ENCODE results near the gene ZNF273. TPM values are rescaled to one million over a fixed set of nuclear protein-coding genes. Genes with fewer than 3 reads are reported as not detected.
"Not testable (repeated sequence)": the region's sequence is repeated elsewhere in the genome, so short reads cannot be mapped to it uniquely, and the experiment has no call there.

The ZNF273 gene
- polyA plus RNA-seq, 6 donors from 2014 or later = 10.0 to 18.0 (median 12.6) TPM

DNA sequence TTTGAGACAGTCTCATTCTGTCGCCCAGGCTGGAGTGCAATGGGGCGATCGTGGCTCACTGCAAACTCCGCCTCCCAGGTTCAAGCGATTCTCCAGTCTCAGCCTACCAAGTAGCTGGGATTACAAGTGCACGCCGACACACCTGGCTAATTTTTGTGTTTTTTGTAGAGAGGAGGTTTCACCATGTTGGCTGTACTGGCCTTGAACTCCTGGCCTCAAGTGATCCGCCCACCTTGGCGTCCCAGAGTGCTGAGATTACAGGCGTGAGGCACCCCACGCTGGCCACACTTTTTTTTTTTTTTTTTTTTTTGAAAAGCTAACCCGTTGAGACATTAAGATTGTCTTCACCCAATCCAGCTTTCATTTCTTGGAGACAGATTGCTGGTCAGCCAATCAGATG, 2.1 kb downstream of the ZNF273 start:
- peaks cover 36 to 71% (median 63%) of the 10 kb centered on the region in 3 donors for H3K4me1 Mint-ChIP-seq
- no peaks in the 10 kb centered on the region for H3K36me3 Mint-ChIP-seq
- no peaks in the 10 kb centered on the region for H3K9me3 Mint-ChIP-seq
- peak overlapping the region in 1 of 6 donors; percentile 11 for H3K27ac Mint-ChIP-seq
- ATAC-seq (ENCODE audit: low read depth in 2 of 2) (no peak), DNase-seq (no peak)
- H3K27me3 Mint-ChIP-seq = peaks cover 0 to 3% (median 0%) of the 10 kb centered on the region in 3 donors
- peak overlapping the region in 6 of 8 donors; percentile 20 to 100 (median 82) for H3K4me3 Mint-ChIP-seq

DNA sequence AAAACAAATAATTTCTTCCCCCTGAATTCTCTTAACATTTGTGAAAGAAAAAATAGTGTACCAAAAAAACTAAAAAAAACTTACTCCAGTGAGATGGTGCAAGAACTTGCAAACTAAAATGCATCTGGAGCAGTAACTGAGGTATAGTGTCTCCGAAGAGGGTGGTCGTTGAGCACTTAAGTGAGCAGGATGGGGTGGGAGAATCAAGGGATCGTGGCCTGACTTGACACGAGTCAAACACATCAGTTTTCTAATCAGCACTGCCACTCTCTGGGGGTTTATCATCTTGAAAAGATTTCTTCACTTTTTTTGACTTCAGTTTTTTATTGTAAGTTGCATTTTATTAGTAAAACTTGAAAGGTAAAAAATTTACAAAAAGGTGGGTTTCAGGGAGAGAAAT, 2.5 kb downstream of the ZNF273 start:
- Mint-ChIP-seq H3K4me3 (peak overlapping the region in 5 of 8 donors; percentile 20 to 100 (median 69)), H3K27me3 (peaks cover 0 to 3% (median 0%) of the 10 kb centered on the region in 3 donors), H3K27ac (peak overlapping the region in 2 of 6 donors; percentile 11 to 36), H3K36me3 (no peaks in the 10 kb centered on the region), H3K9me3 (no peaks in the 10 kb centered on the region), H3K4me1 (peaks cover 36 to 72% (median 65%) of the 10 kb centered on the region in 3 donors)
- no peak for ATAC-seq (ENCODE audit: low read depth in 2 of 2)
- no peak for DNase-seq

DNA sequence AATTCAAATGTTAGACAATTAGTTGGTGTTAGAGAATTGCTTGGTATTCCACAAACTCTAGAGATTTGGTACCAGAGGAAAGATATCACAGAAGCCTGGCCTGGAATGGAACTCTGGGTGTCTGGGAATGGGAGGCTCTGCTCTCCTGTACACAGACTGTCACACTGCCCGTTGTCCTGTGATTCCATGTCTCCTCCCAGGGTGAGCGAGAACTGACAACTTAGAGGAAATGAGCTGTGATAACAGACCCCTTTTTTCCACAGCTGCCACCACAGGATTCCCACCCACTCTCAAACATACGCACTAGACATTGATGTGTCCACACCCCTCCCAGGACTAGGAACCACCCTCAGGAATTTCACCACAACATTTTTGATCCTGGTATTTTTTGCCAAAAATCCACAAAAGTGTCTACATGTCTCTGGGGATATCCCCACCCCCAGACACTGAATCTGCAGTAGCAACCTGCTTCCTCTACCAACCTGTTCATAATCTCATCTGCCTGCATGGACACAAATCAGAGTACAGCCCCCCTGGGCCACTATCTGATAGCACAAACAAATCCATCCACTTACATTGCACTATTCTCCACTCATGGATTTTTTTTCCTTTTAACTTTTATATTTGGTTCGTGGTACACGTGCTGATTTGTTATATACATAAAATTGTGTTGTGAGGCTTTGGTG, 4.7 kb downstream of the ZNF273 start:
- H3K27ac Mint-ChIP-seq = peak overlapping the region in 3 of 6 donors; percentile 3 to 86 (median 40)
- peak overlapping the region in 4 of 8 donors; percentile 3 to 50 (median 17) for H3K4me3 Mint-ChIP-seq
- peaks cover 38 to 80% (median 66%) of the 10 kb centered on the region in 3 donors for H3K4me1 Mint-ChIP-seq
- ATAC-seq (ENCODE audit: low read depth in 2 of 2) = no peak
- peaks cover 0 to 9% (median 0%) of the 10 kb centered on the region in 7 donors for H3K9me3 Mint-ChIP-seq
- DNase-seq = no peak
- H3K27me3 Mint-ChIP-seq = no peaks in the 10 kb centered on the region
- peaks cover 0 to 5% of the 10 kb centered on the region in 2 donors for H3K36me3 Mint-ChIP-seq

DNA sequence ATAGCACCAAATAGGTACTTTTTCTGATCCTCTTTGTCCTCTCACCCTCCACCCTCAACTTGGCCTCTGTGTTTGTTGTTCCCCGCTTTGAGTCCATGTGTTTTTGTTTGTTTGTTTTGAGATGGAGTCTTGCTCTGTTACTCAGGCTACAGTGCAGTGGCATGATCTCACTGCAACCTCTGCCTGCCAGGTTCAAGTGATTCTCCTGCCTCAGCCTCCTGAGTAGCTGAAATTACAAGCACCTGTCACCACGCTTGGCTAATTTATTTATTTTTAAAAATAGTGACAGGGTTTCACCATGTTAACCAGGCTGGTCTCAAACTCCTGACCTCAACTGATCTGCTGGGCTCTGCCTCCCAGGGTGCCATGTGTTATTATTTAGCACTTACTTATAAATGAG, 5.3 kb downstream of the ZNF273 start:
- Mint-ChIP-seq H3K4me1 (peaks cover 34 to 74% (median 65%) of the 10 kb centered on the region in 3 donors), H3K36me3 (peaks cover 0 to 8% of the 10 kb centered on the region in 2 donors), H3K27ac (peak overlapping the region in 2 of 6 donors; percentile 9 to 86)

DNA sequence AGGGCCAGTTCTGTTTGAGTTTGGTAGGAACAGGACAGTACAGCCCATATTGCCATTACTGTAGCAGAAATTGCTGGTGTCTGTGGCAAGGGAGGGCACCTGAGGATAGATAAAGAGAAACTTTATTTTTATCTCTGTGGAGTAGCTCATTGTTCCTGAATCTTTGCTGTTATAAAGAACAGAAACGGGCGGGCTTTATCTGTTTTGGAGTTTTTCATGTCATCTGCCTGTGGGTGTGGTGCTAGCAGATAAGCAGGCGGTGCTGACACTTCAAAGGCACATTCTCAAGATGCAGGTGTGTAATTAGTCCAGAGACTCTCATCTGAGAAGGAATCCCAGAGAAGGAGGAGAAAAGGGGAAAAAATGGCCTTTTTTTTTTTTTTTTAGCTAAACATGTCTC, 11.5 kb downstream of the ZNF273 start:
- Mint-ChIP-seq H3K9me3 (peaks cover 4 to 25% (median 8%) of the 10 kb centered on the region in 7 donors), H3K27me3 (no peaks in the 10 kb centered on the region), H3K27ac (no peak overlapping the region), H3K4me1 (peaks cover 5 to 34% (median 21%) of the 10 kb centered on the region in 3 donors), H3K4me3 (no peak overlapping the region), H3K36me3 (peaks cover 12 to 37% of the 10 kb centered on the region in 2 donors)
- ATAC-seq (ENCODE audit: low read depth in 2 of 2) (no peak), DNase-seq (no peak)

More for the DNA sequence above, 5.3 kb downstream of the ZNF273 start:
- H3K4me3 Mint-ChIP-seq = peak overlapping the region in 4 of 8 donors; percentile 3 to 50 (median 24)
- H3K9me3 Mint-ChIP-seq = peaks cover 0 to 9% (median 0%) of the 10 kb centered on the region in 7 donors
- no peak for DNase-seq
- no peak for ATAC-seq (ENCODE audit: low read depth in 2 of 2)
- H3K27me3 Mint-ChIP-seq = no peaks in the 10 kb centered on the region

DNA sequence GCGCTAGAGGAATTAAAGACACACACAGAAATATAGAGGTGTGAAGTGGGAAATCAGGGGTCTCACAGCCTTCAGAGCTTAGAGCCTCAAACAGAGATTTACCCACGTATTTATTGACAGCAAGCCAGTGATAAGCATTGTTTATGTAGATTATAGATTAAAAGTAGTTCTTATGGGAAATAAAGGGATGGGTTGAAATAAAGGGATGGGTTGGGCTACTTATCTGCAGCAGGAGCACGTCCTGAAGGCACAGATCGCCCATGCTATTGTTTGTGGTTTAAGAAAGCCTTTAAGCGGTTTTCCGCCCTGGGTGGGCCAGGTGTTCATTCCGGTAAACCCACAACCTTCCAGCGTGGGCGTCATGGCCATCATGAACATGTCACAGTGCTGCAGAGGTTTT, 12.2 kb downstream of the ZNF273 start:
- Mint-ChIP-seq H3K4me1 (peaks cover 5 to 31% (median 19%) of the 10 kb centered on the region in 3 donors), H3K27ac (peak overlapping the region in 1 of 6 donors; percentile 60), H3K9me3 (peaks cover 4 to 30% (median 13%) of the 10 kb centered on the region in 7 donors), H3K36me3 (peaks cover 20 to 43% of the 10 kb centered on the region in 2 donors), H3K4me3 (peak overlapping the region in 1 of 8 donors; percentile 58)
- ATAC-seq (ENCODE audit: low read depth in 2 of 2); H3K27me3 Mint-ChIP-seq; DNase-seq: not testable (repeated sequence)

DNA sequence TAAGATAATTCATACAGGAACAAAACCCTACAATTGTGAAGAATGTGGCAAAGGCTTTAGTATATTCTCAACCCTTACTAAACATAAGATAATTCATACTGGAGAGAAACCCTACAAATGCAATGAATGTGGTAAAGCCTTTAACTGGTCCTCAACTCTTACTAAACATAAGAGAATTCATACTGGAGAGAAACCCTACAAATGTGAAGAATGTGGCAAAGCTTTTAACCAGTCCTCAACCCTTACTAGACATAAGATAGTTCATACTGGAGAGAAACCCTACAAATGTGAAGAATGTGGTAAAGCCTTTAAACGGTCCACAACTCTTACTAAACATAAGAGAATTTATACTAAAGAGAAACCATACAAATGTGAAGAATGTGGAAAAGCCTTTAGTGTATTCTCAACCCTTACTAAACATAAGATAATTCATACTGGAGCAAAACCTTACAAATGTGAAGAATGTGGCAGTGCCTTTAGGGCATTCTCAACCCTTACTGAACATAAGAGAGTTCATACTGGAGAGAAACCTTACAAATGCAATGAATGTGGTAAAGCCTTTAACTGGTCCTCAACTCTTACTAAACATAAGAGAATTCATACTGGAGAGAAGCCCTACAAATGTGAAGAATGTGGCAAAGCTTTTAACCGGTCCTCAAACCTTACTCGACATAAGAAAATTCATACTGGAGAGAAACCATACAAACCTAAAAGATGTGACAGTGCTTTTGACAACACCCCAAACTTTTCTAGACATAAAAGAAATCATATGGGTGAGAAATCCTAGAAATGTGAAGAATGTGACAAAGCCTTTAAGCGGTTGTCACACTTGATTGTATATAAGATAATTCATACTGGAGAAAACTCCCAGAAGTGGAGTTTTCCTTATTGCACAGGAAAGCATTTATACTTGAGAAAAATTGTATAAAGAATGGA, 25.4 kb downstream of the ZNF273 start:
- not testable (repeated sequence) for H3K4me1 Mint-ChIP-seq; H3K27ac Mint-ChIP-seq; H3K27me3 Mint-ChIP-seq; ATAC-seq (ENCODE audit: low read depth in 2 of 2); DNase-seq; H3K4me3 Mint-ChIP-seq
- Mint-ChIP-seq H3K36me3 (peaks cover 43 to 56% of the 10 kb centered on the region in 2 donors), H3K9me3 (peaks cover 0 to 79% (median 60%) of the 10 kb centered on the region in 7 donors)

DNA sequence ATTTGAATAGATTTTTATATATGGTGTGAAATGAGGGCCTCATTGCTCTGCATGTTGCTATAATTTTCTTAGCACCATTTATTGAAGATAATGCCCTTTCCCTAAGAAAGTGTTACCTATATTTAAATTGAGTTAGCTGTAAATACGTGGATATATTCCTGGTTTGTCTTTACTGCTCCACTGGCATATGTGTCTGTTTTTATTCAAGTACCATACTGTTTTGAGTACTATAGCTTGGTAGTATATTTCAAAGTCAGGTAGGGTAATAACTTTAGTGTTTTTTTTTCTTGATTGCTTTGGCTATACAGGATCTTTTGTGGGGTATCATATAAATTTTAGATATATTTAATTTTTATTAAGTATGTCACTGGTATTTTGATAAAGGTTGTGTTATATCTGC, 31.4 kb downstream of the ZNF273 start:
- H3K4me3 Mint-ChIP-seq = no peak overlapping the region
- H3K27me3 Mint-ChIP-seq = no peaks in the 10 kb centered on the region
- DNase-seq = no peak
- no peak for ATAC-seq (ENCODE audit: low read depth in 2 of 2)
- peaks cover 2 to 35% (median 20%) of the 10 kb centered on the region in 7 donors for H3K9me3 Mint-ChIP-seq
- peaks cover 0 to 4% of the 10 kb centered on the region in 2 donors for H3K36me3 Mint-ChIP-seq
- no peaks in the 10 kb centered on the region for H3K4me1 Mint-ChIP-seq
- H3K27ac Mint-ChIP-seq = no peak overlapping the region

DNA sequence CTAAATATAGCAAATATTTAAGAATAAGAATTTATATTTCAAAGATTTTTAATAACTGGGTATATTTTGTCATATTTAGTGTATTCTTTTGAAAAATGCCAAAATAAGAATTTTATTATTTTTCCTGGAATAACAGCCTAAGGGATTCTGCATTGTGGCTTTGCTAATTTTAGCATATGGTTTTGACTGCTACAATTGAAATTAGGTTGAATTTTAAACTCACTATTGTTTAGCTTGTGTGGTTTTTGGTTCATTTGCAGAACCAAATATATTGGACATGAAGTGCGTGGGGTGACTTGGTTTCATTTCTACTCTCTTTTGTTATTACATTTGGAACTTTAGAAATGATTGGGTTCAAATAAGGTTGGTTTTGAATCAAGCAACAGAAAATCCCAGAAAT, 35.5 kb downstream of the ZNF273 start:
- peaks cover 2 to 14% (median 10%) of the 10 kb centered on the region in 7 donors for H3K9me3 Mint-ChIP-seq
- H3K36me3 Mint-ChIP-seq = no peaks in the 10 kb centered on the region
- no peaks in the 10 kb centered on the region for H3K4me1 Mint-ChIP-seq
- H3K27ac Mint-ChIP-seq = no peak overlapping the region
- peaks cover 0 to 7% (median 0%) of the 10 kb centered on the region in 3 donors for H3K27me3 Mint-ChIP-seq
- DNase-seq = no peak
- H3K4me3 Mint-ChIP-seq = no peak overlapping the region
- no peak for ATAC-seq (ENCODE audit: low read depth in 2 of 2)

DNA sequence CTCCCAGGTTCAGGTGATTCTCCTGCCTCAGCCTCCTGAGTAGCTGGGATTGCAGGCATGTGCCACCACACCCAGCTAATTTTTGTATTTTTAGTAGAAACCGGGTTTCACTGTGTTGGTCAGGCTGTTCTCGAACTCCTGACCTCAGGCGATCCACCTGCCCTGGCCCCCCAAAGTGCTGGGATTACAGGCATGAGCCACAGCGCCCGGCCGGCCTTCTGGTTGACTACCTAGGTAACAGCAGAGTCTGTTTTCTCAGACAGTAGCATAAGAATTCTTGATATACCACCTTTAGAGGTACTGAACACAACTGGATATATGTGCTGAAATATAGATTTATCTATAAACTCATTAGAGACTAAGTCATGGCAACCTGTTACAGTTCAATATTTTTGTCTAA, 36.9 kb downstream of the ZNF273 start:
- H3K9me3 Mint-ChIP-seq = peaks cover 2 to 13% (median 3%) of the 10 kb centered on the region in 7 donors
- not testable (repeated sequence) for H3K4me3 Mint-ChIP-seq; H3K27ac Mint-ChIP-seq; DNase-seq; H3K4me1 Mint-ChIP-seq; H3K36me3 Mint-ChIP-seq; ATAC-seq (ENCODE audit: low read depth in 2 of 2)
- H3K27me3 Mint-ChIP-seq = peaks cover 0 to 20% (median 13%) of the 10 kb centered on the region in 3 donors

DNA sequence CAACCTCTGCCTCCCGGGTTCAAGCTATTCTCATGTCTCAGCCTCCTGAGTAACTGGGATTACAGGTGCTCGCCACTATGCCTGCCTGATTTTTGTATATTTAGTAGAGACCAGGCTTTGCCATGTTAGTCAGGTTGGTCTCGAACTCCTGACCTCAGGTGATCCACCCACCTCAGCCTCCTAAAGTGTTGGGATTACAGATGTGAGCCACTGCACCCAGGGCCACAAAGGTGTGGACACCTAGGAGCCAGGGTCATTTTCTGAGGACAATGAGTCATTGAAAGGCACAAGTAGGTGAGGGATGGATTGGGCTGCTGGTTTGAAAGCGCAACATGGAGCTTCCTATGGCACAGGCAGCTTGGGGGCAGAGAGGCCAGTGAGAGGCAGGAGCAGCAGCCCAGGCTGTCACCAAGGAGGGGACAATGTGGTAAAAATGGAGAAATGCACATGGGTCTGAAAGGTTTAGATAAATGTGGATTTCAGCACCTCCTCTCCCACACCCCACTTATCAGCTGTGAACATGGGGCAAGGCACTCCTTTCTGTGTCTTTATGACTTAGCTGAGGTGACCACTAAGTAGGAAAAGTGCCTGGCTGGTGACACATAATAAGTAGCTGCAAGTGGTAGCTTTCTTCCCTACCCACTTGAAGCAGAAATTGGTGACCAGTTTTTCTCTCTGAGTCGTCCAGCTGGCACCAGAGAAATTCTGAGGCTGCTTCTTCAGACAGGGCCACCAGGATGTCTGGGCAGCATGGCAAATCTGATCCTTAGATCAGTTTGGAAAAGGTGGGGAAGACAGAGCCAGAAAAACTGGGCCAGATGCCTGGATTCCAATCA, 41.8 kb downstream of the ZNF273 start:
- peaks cover 37 to 62% (median 38%) of the 10 kb centered on the region in 3 donors for H3K27me3 Mint-ChIP-seq
- H3K36me3 Mint-ChIP-seq; H3K4me1 Mint-ChIP-seq; DNase-seq; ATAC-seq (ENCODE audit: low read depth in 2 of 2); H3K9me3 Mint-ChIP-seq; H3K4me3 Mint-ChIP-seq: not testable (repeated sequence)
- peak overlapping the region in 1 of 6 donors; percentile 42 for H3K27ac Mint-ChIP-seq

DNA sequence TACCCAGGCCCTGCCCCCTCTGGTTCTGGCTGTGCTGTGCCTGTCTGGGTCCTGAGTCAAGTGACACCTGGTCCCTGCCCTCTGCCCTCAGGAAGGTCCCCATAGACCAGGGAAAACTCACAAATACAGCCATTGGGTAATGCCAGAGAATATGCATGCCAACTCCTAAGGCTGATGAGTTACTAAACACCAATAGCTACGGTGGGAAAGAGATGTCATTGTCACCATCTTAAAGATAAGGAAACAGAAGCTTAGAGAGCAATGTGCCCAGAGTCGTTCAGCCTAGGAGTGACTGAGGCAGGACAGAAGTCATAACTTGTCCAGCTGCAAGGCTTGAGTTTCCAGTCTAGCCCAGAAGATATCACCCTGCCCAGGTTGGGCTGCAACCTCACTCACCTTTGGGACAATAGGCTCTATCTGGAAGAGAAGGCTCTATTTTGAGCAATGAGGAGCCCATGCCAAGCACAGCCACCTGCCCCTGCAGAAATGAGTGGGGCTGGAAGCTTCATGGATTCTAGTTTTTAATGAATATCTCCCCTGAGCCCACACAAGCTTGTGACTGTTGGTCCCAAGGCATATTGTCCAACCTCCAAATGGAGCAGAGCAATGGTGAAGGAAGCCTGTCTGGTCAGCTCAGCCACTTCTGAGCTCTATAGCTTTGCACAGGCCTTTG, 42.6 kb downstream of the ZNF273 start:
- H3K27me3 Mint-ChIP-seq = peaks cover 37 to 70% (median 45%) of the 10 kb centered on the region in 3 donors
- H3K4me1 Mint-ChIP-seq = peaks cover 0 to 5% (median 2%) of the 10 kb centered on the region in 3 donors
- no peak for ATAC-seq (ENCODE audit: low read depth in 2 of 2)
- H3K4me3 Mint-ChIP-seq = no peak overlapping the region
- no peak overlapping the region for H3K27ac Mint-ChIP-seq
- DNase-seq = no peak
- peaks cover 0 to 2% (median 0%) of the 10 kb centered on the region in 7 donors for H3K9me3 Mint-ChIP-seq
- no peaks in the 10 kb centered on the region for H3K36me3 Mint-ChIP-seq
